Measurements from ENCODE around the gene YWHAE. TPM values are rescaled to one million over a fixed set of nuclear protein-coding genes. Genes with fewer than 3 reads are reported as not detected.
"Not testable (repeated sequence)": the region's sequence is repeated elsewhere in the genome, so short reads cannot be mapped to it uniquely, and the experiment has no call there.

YWHAE gene
- total RNA-seq, 2 experiments from 2014 or later, result 393 to 414 TPM

- DNase-seq (no peak), ATAC-seq (no peak)
- no peaks in the 10 kb centered on the region for H3K27me3 Mint-ChIP-seq (ENCODE audit: low read depth)
- CTCF ChIA-PET, result interaction anchor here (0.6 to 6.8 kb wide), 4 partner anchors 10 to 130 kb away, joined by 3 to 66 read pairs (median 6); partner anchors contain the start of gene INPP5K
- H3K9me3 Mint-ChIP-seq (ENCODE audit: insufficient read depth), result no peaks in the 10 kb centered on the region
- H3K4me3 Mint-ChIP-seq, result no peak overlapping the region
- no peak overlapping the region for H3K27ac Mint-ChIP-seq
- POLR2A ChIA-PET, result interaction anchor here (0.6 to 1.3 kb wide), 3 partner anchors 9 to 192 kb away, joined by 3 to 5 read pairs (median 4); partner anchors contain the start of gene YWHAE
- H3K36me3 Mint-ChIP-seq (ENCODE audit: low read depth), result peaks cover 9% of the 10 kb centered on the region
- peaks cover 42% of the 10 kb centered on the region for H3K4me1 Mint-ChIP-seq (ENCODE audit: low read depth)
These were observed 13.8 kb downstream of the YWHAE start for GRCh38 chr17:1386265-1386664.

DNA sequence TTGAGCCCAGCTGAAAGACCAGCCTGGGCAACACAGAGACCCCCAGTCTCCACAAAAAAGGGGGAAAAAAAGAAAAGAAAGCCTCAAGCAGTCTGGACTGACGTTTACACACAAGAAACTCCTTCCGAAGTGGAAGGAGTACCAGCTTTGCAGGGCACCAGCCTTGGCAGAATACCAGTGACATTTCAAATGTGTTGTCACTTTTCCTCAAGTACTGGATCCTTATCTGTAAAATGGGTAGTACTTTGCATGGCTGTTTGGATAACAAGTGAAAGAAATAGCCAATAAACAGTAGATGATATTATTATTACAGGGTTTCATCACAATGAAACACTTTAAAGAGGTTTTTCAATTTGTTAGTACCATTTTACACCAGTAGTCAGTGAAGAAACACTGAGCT is 14.2 kb downstream of the YWHAE start:
- DNase-seq (no peak), ATAC-seq (no peak)
- peaks cover 40% of the 10 kb centered on the region for H3K4me1 Mint-ChIP-seq (ENCODE audit: low read depth)
- ChIA-PET POLR2A (interaction anchor here (0.6 to 1.3 kb wide), 3 partner anchors 10 to 192 kb away, joined by 3 to 5 read pairs (median 4); partner anchors contain the start of gene YWHAE), CTCF (interaction anchor here (1.0 to 6.8 kb wide), 3 partner anchors 9 to 20 kb away, joined by 3 to 66 read pairs (median 8); no protein-coding TSS in a partner anchor)
- H3K9me3 Mint-ChIP-seq (ENCODE audit: insufficient read depth), result no peaks in the 10 kb centered on the region
- peaks cover 9% of the 10 kb centered on the region for H3K36me3 Mint-ChIP-seq (ENCODE audit: low read depth)
- H3K27me3 Mint-ChIP-seq (ENCODE audit: low read depth), result no peaks in the 10 kb centered on the region
- H3K27ac Mint-ChIP-seq, result no peak overlapping the region
- no peak overlapping the region for H3K4me3 Mint-ChIP-seq

GRCh38 chr17:1384905-1385435 is 15.1 kb downstream of the YWHAE start:
- H3K27ac Mint-ChIP-seq, result no peak overlapping the region
- H3K27me3 Mint-ChIP-seq (ENCODE audit: low read depth), result no peaks in the 10 kb centered on the region
- H3K9me3 Mint-ChIP-seq (ENCODE audit: insufficient read depth), result no peaks in the 10 kb centered on the region
- ATAC-seq (no peak), DNase-seq (no peak)
- peaks cover 42% of the 10 kb centered on the region for H3K4me1 Mint-ChIP-seq (ENCODE audit: low read depth)
- H3K4me3 Mint-ChIP-seq, result no peak overlapping the region
- peaks cover 8% of the 10 kb centered on the region for H3K36me3 Mint-ChIP-seq (ENCODE audit: low read depth)
- ChIA-PET CTCF (no interaction called here), POLR2A (no interaction called here)

- POLR2A ChIA-PET, result no interaction called here
- H3K4me1 Mint-ChIP-seq (ENCODE audit: low read depth), result peaks cover 67% of the 10 kb centered on the region
- H3K36me3 Mint-ChIP-seq (ENCODE audit: low read depth), result peaks cover 30% of the 10 kb centered on the region
These were observed 20.1 kb downstream of the YWHAE start for GRCh38 chr17:1379930-1380313.

DNA sequence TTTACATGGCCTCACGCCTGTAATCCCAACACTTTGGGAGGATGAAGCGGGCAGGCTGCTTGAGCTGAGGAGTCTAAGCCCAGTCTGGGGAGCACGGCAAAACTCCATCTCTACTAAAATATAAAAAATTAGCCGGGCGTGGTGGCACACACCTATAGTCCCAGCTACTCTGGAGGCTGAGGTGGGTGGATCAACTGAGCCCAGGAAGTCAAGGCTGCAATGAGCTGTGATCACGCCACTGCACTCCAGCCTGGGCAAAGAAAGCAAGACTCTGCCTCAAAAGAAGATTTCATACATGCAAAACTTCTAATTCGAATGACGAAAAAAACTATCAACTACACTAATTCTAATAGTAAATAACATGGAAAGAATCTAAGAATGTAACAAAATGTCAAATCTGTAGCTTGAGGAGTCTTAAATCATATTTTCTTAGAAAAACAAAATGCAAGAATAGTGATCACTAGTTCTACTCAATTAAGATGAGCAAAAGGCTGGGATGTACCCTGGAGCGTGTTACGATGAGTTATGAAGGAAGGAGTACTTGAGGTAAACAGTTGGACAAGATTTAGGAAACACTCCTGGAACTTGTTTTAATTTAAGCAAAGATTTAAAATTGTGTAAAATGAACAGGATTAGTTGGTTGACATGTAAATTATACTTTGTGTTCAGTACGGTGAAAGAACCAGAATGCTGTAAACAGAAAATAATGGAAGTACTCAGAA is 20.7 kb downstream of the YWHAE start:
- H3K27ac Mint-ChIP-seq, result peak overlapping the region; percentile 26

More at GRCh38 chr17:1379930-1380313, 20.1 kb downstream of the YWHAE start:
- H3K27ac Mint-ChIP-seq, result peak overlapping the region; percentile 26
- CTCF ChIA-PET, result interaction anchor here (1.1 to 2.9 kb wide), 5 partner anchors 12 to 250 kb away, joined by 4 to 37 read pairs (median 7); no protein-coding TSS in a partner anchor
- no peaks in the 10 kb centered on the region for H3K27me3 Mint-ChIP-seq (ENCODE audit: low read depth)
- H3K9me3 Mint-ChIP-seq (ENCODE audit: insufficient read depth), result no peaks in the 10 kb centered on the region
- no peak overlapping the region for H3K4me3 Mint-ChIP-seq
- DNase-seq (no peak), ATAC-seq (peak; percentile 12)

DNA sequence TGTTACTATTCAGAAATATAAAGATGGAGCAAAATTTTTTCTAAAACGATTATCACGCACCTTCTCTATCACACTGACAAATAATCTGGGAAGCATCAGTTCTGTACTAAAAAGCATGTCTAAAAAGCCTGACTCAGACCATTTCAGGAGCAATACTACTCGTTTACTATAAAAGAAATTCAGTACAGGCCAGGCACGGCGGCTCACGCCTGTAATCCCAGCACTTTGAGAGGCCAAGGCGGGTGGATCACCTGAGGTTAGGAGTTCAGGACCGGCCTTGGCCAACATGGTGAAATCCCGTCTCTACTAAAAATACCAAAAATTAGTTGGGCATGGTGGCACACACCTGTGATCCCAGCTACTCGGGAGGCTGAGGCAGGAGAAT is 21.6 kb downstream of the YWHAE start:
- POLR2A ChIA-PET; H3K9me3 Mint-ChIP-seq (ENCODE audit: insufficient read depth); ATAC-seq; DNase-seq; H3K27me3 Mint-ChIP-seq (ENCODE audit: low read depth); H3K4me3 Mint-ChIP-seq; H3K27ac Mint-ChIP-seq: not testable (repeated sequence)
- CTCF ChIA-PET, result interaction anchor here (5.1 kb wide), 1 partner anchor 13 kb away, joined by 88 read pairs; no protein-coding TSS in a partner anchor
- Mint-ChIP-seq H3K36me3 (ENCODE audit: low read depth) (peaks cover 35% of the 10 kb centered on the region), H3K4me1 (ENCODE audit: low read depth) (peaks cover 77% of the 10 kb centered on the region)

More for the DNA sequence above, 20.7 kb downstream of the YWHAE start:
- peaks cover 31% of the 10 kb centered on the region for H3K36me3 Mint-ChIP-seq (ENCODE audit: low read depth)
- H3K9me3 Mint-ChIP-seq (ENCODE audit: insufficient read depth), result no peaks in the 10 kb centered on the region
- no peak for ATAC-seq
- DNase-seq, result no peak
- ChIA-PET CTCF (interaction anchor here (1.1 to 2.9 kb wide), 5 partner anchors 12 to 251 kb away, joined by 4 to 37 read pairs (median 7); no protein-coding TSS in a partner anchor), POLR2A (no interaction called here)
- H3K27me3 Mint-ChIP-seq (ENCODE audit: low read depth), result no peaks in the 10 kb centered on the region
- no peak overlapping the region for H3K4me3 Mint-ChIP-seq
- H3K4me1 Mint-ChIP-seq (ENCODE audit: low read depth), result peaks cover 73% of the 10 kb centered on the region

DNA sequence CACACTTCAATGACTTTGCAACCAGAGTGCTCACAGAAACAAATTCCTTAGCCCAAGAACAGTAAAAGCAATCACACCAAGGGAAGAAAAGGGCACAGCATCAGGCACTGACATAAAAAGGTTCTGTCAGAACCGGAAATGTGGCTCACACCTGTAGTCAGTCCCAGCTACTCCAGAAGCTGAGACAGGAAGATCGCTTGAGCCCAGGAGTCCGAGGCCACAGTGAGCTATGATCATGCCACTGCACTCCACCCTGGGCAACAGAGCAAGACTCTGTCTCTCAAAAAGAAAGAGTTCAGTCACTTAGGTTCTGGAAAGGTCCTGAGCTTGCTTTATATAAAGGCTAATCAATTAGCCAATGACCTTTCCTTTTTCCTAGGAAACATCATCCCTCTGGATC is 22.7 kb downstream of the YWHAE start:
- H3K4me3 Mint-ChIP-seq, result no peak overlapping the region
- H3K27me3 Mint-ChIP-seq (ENCODE audit: low read depth), result no peaks in the 10 kb centered on the region
- DNase-seq, result no peak
- peaks cover 79% of the 10 kb centered on the region for H3K4me1 Mint-ChIP-seq (ENCODE audit: low read depth)
- no peak for ATAC-seq
- H3K27ac Mint-ChIP-seq, result peak overlapping the region; percentile 46
- ChIA-PET POLR2A (interaction anchor here (0.6 to 1.5 kb wide), 3 partner anchors 11 to 20 kb away, joined by 3 to 7 read pairs (median 3); no protein-coding TSS in a partner anchor), CTCF (interaction anchor here (1.3 to 5.1 kb wide), 8 partner anchors 9 to 253 kb away, joined by 4 to 88 read pairs (median 8); partner anchors contain the start of gene INPP5K)
- H3K9me3 Mint-ChIP-seq (ENCODE audit: insufficient read depth), result no peaks in the 10 kb centered on the region
- H3K36me3 Mint-ChIP-seq (ENCODE audit: low read depth), result peaks cover 41% of the 10 kb centered on the region

DNA sequence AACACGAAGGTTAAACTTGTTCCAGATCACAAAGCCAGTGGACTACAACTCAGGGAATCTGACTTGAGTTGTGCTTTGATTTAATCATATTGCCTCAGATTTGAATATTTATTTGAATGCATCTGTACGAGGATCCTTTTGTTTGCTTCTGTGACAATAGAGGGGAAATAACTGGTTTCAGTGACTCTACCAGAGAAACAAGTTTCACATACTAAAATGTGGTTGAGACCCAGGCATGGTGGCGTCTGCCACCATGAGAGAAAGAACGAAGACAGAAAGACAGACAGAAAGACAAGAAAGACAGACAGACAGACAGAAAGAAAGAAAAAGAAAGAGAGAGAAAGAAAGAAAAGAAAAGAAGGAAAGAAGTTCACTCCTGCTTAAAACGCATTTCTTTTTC is 24.0 kb downstream of the YWHAE start:
- ATAC-seq (peak; percentile 32), DNase-seq (no peak)
- CTCF ChIA-PET, result interaction anchor here (1.3 to 5.1 kb wide), 8 partner anchors 8 to 254 kb away, joined by 4 to 88 read pairs (median 8); partner anchors contain the start of gene INPP5K

DNA sequence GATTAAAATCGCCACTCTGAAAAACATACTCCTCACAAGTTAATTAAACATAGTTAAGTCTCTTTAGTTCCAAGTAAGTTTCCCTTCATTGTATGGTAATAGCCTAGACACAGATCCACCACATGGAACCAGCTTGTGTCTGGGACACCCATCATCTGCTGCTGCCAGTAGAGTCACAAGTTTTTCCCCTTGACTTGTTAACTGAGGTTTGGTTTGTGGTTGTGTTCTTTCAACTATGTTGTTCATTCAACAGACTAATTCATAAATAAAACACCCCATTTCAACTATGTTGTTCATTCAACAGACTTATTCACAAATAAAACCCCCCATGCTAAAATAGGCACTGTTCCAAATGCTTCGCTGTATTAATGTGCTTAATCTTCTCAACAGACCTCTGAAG is 24.4 kb downstream of the YWHAE start:
- peaks cover 73% of the 10 kb centered on the region for H3K4me1 Mint-ChIP-seq (ENCODE audit: low read depth)
- ATAC-seq (peak; percentile 64), DNase-seq (no peak)
- H3K4me3 Mint-ChIP-seq, result no peak overlapping the region
- ChIA-PET POLR2A (no interaction called here), CTCF (interaction anchor here (2.9 to 5.1 kb wide), 2 partner anchors 10 to 140 kb away, joined by 12 to 88 read pairs; partner anchors contain the start of gene INPP5K)
- H3K36me3 Mint-ChIP-seq (ENCODE audit: low read depth), result peaks cover 45% of the 10 kb centered on the region
- H3K27ac Mint-ChIP-seq, result peak overlapping the region; percentile 79
- H3K27me3 Mint-ChIP-seq (ENCODE audit: low read depth), result no peaks in the 10 kb centered on the region
- no peaks in the 10 kb centered on the region for H3K9me3 Mint-ChIP-seq (ENCODE audit: insufficient read depth)

More for the DNA sequence above, 24.0 kb downstream of the YWHAE start:
- H3K36me3 Mint-ChIP-seq (ENCODE audit: low read depth), result peaks cover 44% of the 10 kb centered on the region
- no peaks in the 10 kb centered on the region for H3K27me3 Mint-ChIP-seq (ENCODE audit: low read depth)
- H3K9me3 Mint-ChIP-seq (ENCODE audit: insufficient read depth), result no peaks in the 10 kb centered on the region
- no peak overlapping the region for H3K4me3 Mint-ChIP-seq
- peak overlapping the region; percentile 79 for H3K27ac Mint-ChIP-seq
- POLR2A ChIA-PET, result interaction anchor here (0.6 to 1.5 kb wide), 3 partner anchors 14 to 23 kb away, joined by 3 to 7 read pairs (median 3); no protein-coding TSS in a partner anchor
- peaks cover 76% of the 10 kb centered on the region for H3K4me1 Mint-ChIP-seq (ENCODE audit: low read depth)

DNA sequence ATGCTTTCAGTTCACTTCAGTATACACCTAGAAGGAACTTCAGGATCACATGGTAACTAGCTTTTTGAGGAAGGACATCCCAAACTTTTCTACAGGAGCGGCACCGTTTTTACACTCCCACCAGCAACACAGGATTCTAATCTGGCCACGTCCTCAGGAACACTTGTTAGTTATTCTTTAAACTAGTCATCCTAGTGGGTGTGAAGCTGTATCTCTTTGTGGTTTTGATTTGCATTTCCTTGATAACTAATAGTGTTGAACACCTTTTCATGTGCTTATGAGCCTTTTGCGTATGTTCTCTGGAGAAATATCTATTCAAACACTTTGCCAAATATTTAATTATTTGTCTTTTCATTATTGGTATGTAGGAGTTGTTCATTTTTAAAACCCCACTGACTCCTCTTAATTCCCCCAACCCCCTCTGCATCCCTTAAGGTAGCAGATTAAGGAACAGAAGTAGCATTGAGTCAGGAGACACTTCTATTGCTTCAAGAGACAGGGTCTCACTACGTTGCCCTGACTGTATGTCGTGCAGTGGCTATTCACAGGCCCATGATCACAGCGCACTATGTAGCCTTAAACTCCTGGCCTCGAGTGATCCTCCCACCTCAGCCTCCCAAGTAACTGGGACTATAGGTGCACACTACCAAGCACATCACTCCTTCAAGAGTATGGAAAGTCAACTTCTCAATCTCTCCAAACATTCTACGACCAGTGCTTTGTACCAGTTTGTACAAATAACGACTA is 25.4 kb downstream of the YWHAE start:
- H3K27me3 Mint-ChIP-seq (ENCODE audit: low read depth), result no peaks in the 10 kb centered on the region
- CTCF ChIA-PET, result interaction anchor here (0.7 to 5.1 kb wide), 3 partner anchors 9 to 141 kb away, joined by 3 to 88 read pairs (median 4); no protein-coding TSS in a partner anchor
- H3K9me3 Mint-ChIP-seq (ENCODE audit: insufficient read depth), result no peaks in the 10 kb centered on the region
- peaks cover 63% of the 10 kb centered on the region for H3K4me1 Mint-ChIP-seq (ENCODE audit: low read depth)
- peak overlapping the region; percentile 63 for H3K27ac Mint-ChIP-seq
- H3K36me3 Mint-ChIP-seq (ENCODE audit: low read depth), result peaks cover 41% of the 10 kb centered on the region
- no peak overlapping the region for H3K4me3 Mint-ChIP-seq
- no peak for DNase-seq
- POLR2A ChIA-PET, result no interaction called here
- ATAC-seq, result peak; percentile 40

DNA sequence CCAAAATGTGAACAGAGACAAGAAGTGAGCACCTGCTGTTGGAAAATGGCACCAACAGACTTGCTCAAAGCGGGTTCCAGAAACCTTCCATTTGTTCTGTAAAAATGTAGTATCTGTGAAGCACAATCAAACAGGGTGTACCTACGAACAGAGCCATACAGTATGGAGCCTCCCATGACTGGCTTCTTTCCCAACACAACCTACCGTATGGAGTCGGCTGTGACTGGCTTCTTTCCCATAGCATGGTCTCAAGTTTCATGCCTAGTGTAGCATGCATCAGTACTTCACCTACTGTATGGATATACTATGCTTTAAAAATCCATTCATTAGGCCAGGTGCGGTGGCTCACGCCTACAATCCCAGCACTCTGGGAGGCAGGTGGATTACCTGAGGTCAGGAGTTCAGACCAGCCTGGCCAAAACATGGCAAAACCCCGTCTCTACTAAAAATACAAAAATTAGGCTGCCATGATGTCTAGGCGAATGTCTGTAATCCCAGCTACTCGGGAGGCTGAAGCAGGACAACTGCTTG is 26.2 kb downstream of the YWHAE start:
- peaks cover 61% of the 10 kb centered on the region for H3K4me1 Mint-ChIP-seq (ENCODE audit: low read depth)
- no peak overlapping the region for H3K27ac Mint-ChIP-seq
- no peak overlapping the region for H3K4me3 Mint-ChIP-seq
- POLR2A ChIA-PET, result no interaction called here
- no peaks in the 10 kb centered on the region for H3K27me3 Mint-ChIP-seq (ENCODE audit: low read depth)
- CTCF ChIA-PET, result interaction anchor here (0.7 to 5.1 kb wide), 3 partner anchors 8 to 142 kb away, joined by 3 to 88 read pairs (median 4); no protein-coding TSS in a partner anchor
- H3K36me3 Mint-ChIP-seq (ENCODE audit: low read depth), result peaks cover 42% of the 10 kb centered on the region
- DNase-seq, result no peak
- H3K9me3 Mint-ChIP-seq (ENCODE audit: insufficient read depth), result no peaks in the 10 kb centered on the region
- no peak for ATAC-seq

All from activated CD8-positive, alpha-beta T cell treated with anti-CD3 and anti-CD28 coated beads, Interleukin-2, amount 10 ng/mL, durations not matched to agents 7 days and 5 days (primary cell).